ENCODE measurements around the gene FIP1L1.

FIP1L1 gene

DNA sequence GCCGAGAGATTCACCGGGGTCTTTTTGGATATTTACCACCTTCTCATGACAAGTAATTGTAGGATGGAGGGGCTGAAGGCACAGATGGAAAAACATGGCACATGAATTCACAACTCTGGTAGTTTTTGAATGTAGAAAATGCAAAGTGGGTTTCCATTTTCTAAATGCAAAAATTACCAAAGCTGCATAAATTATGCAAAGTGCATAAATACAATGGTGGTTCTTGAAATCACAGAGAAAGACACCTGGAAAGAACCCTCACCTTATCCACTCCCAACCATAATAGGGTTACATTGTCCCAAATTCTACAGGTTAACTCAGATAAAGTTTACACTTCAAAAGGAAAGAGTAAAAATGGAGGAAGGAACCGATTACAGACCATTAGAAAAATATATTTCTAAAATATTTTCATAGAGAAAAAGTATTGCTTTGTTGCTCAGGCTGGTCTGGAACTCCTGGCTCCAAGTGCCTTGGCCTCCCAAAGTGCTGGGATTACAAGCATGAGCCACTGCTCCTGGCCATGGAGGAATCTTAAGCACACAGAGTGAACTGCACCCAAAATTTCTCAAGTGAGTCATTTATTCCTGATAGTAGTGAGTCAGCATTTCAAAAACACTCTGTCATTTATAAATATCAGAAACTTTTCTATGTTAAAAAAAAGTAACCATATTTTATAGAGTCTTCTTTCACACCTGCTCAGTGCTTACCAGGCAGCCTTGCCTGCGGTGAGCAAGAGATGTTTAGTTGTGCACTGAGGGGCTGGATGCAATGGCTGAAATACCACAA, 101.4 kb downstream of the FIP1L1 start:
- TF ChIP-seq, protein P1, sequence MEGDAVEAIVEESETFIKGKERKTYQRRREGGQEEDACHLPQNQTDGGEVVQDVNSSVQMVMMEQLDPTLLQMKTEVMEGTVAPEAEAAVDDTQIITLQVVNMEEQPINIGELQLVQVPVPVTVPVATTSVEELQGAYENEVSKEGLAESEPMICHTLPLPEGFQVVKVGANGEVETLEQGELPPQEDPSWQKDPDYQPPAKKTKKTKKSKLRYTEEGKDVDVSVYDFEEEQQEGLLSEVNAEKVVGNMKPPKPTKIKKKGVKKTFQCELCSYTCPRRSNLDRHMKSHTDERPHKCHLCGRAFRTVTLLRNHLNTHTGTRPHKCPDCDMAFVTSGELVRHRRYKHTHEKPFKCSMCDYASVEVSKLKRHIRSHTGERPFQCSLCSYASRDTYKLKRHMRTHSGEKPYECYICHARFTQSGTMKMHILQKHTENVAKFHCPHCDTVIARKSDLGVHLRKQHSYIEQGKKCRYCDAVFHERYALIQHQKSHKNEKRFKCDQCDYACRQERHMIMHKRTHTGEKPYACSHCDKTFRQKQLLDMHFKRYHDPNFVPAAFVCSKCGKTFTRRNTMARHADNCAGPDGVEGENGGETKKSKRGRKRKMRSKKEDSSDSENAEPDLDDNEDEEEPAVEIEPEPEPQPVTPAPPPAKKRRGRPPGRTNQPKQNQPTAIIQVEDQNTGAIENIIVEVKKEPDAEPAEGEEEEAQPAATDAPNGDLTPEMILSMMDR (IDR thresholded peaks at IDR 0.05): no peak
- no peak overlapping the region for H3K4me3 ChIP-seq (ENCODE audit: low read depth, low read length)
- H3K27ac ChIP-seq: no peak overlapping the region
- no peaks in the 10 kb centered on the region for H3K36me3 ChIP-seq (ENCODE audit: control insufficient read depth, insufficient read depth, low read length)
- no peaks in the 10 kb centered on the region for H3K9me3 ChIP-seq (ENCODE audit: control insufficient read depth, low read length)
- no peaks in the 10 kb centered on the region for H3K4me1 ChIP-seq
- no peaks in the 10 kb centered on the region for H3K27me3 ChIP-seq (ENCODE audit: control insufficient read depth, insufficient read depth, low read length)
- H3K9ac ChIP-seq: no peak overlapping the region
- no peak overlapping the region for H3K4me2 ChIP-seq (ENCODE audit: low read length)
- H2AFZ ChIP-seq: no peak overlapping the region
- H3K79me2 ChIP-seq: no peaks in the 10 kb centered on the region

DNA sequence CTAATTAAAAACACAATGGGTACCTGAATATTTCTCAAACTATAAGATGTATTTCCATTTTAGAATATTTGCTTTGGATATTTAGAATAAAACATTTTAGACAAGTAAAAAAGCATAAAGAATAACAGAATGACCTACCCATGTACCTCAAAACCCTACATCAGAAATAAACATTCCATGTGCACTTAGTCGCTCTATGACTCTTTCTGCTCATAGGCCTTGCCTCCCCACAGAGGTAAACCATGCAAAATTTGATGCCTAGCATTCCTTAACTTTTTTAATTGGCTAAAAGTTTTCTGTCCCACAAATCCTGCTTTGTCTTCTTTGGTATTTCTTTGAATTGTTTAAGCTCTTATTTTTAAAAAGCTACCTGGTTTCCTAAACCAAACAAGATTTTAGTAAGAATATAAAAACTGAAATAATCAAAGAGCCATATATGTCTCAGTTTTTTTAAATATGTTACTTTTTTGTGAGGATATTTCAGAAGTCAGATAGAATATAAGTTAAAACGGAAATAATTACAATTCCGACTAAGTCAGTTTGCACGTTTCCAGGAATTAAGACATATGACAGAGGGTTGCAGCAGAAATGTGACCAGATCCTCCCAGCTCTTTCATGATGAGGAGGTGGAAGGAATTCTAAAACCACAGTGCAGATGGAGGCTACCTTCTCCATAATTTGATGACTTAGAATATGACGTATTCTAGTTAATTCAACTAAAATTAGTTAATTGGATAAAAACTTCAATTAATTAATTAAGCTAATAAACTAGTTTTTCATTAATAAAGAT, 102.5 kb downstream of the FIP1L1 start:
- no peaks in the 10 kb centered on the region for H3K36me3 ChIP-seq (ENCODE audit: control insufficient read depth, insufficient read depth, low read length)
- no peaks in the 10 kb centered on the region for H3K9me3 ChIP-seq (ENCODE audit: control insufficient read depth, low read length)
- no peaks in the 10 kb centered on the region for H3K27me3 ChIP-seq (ENCODE audit: control insufficient read depth, insufficient read depth, low read length)
- H3K4me3 ChIP-seq (ENCODE audit: low read depth, low read length): no peak overlapping the region
- no peaks in the 10 kb centered on the region for H3K4me1 ChIP-seq
- H3K27ac ChIP-seq: no peak overlapping the region
- H3K9ac ChIP-seq: no peak overlapping the region
- H3K79me2 ChIP-seq: no peaks in the 10 kb centered on the region
- no peak overlapping the region for H2AFZ ChIP-seq
- H3K4me2 ChIP-seq (ENCODE audit: low read length): no peak overlapping the region
- TF ChIP-seq, protein P1 (IDR thresholded peaks at IDR 0.05): no peak

DNA sequence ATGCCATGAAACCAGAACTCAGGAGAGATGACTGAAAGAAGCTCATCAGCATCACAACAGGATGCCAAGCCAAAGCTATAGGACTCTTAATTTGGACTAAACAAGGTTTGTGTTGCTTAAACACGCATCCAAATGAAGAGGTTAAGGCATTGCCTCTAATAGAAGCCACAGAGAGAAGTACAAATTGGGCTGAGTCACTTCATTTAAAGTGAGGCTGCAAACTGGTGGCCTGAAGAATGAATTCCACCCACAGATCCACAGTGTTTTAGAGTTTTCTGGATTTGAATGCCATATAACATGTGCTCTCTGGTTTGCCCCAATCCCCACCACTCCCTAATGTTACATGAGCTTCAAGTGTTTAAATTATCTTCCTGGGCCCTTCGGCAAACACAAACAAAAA, 103.5 kb downstream of the FIP1L1 start:
- Histone ChIP-seq H3K4me3 (ENCODE audit: low read depth, low read length) (no peak overlapping the region), H3K4me2 (ENCODE audit: low read length) (no peak overlapping the region), H3K9me3 (ENCODE audit: control insufficient read depth, low read length) (no peaks in the 10 kb centered on the region), H3K36me3 (ENCODE audit: control insufficient read depth, insufficient read depth, low read length) (no peaks in the 10 kb centered on the region), H3K27ac (no peak overlapping the region), H3K27me3 (ENCODE audit: control insufficient read depth, insufficient read depth, low read length) (no peaks in the 10 kb centered on the region), H3K4me1 (no peaks in the 10 kb centered on the region), H3K79me2 (no peaks in the 10 kb centered on the region), H2AFZ (no peak overlapping the region), H3K9ac (no peak overlapping the region)
- TF ChIP-seq, protein P1 (IDR thresholded peaks at IDR 0.05): no peak

DNA sequence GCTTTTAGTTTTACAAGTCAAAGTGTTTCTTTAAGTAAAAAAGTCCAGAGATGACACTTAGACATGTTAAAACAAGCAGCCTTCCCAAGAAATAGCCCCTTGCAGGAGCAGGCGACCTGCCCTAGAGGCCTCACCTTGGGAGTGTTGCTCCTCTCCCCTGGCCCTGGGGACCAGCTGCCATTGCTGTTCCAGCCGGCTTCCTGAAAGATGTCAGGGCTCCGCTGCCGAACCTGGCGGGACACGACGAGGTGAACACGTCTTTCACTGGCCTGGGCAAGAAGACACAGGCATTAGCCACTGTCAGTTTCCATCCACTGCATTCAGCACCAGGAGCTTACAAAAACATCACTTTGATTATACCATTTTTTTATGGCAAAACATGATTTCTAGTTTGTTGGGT, 104.1 kb downstream of the FIP1L1 start:
- TF ChIP-seq, protein P1 (IDR thresholded peaks at IDR 0.05): no peak
- Histone ChIP-seq H3K9ac (no peak overlapping the region), H3K9me3 (ENCODE audit: control insufficient read depth, low read length) (no peaks in the 10 kb centered on the region), H3K27me3 (ENCODE audit: control insufficient read depth, insufficient read depth, low read length) (no peaks in the 10 kb centered on the region), H3K4me1 (no peaks in the 10 kb centered on the region), H3K27ac (no peak overlapping the region), H3K36me3 (ENCODE audit: control insufficient read depth, insufficient read depth, low read length) (no peaks in the 10 kb centered on the region), H3K79me2 (no peaks in the 10 kb centered on the region), H3K4me2 (ENCODE audit: low read length) (no peak overlapping the region), H3K4me3 (ENCODE audit: low read depth, low read length) (no peak overlapping the region), H2AFZ (no peak overlapping the region)
